ENCODE measurements around the gene TUFM.
"Not testable (repeated sequence)": the region's sequence is repeated elsewhere in the genome, so short reads cannot be mapped to it uniquely, and the experiment has no call there.

TUFM gene

DNA sequence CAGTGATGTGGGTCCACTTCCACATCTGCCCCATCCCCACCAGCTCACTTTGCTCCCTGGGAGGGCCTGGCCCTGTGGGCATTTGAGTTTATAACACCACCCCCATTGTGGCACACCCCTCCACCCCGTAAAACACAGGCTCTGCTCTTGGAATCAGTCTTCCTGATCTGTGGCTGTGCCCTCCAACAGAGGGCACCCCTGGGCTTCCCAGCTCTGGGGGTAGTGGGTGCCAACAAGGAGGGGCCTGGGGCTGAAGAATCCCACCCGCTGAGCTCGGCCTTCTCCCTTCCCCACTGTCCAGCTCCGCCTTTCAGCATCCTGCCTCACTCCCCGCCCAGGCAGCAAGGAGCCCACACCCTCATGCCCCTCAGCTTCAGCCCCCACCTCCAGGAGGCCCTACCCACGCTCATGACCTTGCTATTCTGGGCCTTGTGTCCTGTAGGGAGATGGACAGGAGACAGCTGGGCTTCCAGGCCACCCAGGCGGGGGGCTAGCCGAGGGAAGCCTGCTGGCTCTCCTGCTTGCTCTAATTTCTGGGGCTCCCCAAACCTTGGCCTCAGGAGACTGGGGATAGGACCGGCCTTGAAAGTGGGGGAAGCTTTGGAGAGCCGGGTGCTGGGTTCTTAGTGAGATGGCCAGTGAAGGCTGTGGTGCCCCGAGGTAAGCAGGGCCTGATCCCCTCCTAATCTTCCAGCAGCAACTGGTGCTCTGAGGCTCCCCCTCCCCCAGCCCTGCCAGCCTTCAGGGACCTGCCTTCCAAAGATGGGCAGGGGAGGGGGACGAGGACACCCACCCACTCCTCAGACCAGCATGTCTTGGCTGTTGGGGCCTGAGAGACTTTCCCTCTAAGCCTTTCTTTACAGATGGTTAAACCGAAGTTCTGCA is 29.2 kb upstream of the TUFM start:
- no peak for DNase-seq

- DNase-seq: no peak
These were observed 28.3 kb upstream of the TUFM start for GRCh38 chr16:28874406-28874805.

DNA sequence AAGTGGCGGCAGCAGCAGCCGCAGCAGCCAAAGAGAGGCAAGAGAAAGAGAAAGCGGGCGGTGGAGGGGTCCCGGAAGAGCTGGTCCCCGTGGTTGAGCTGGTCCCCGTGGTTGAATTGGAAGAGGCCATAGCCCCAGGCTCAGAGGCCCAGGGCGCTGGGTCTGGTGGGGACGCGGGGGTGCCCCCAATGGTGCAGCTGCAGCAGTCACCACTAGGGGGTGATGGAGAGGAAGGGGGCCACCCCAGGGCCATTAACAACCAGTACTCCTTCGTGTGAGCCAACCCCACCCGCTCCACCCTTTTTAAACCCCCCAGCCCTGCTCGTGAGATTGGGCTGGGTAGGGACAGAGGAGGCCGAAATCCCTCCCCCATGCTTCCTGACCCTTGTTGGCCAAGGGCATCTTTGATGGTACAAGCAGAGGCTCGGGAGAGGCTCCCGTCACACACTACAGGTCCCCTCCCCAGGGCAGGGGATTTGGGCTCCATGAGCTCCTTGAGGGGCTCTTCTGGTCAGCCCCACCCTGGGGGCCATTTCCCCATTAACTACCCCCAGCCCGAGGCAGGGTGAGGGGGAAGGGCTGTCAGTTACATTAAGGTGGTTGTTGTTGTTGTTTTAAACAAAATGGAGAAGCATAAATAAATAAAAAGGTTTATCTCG is 27.5 kb upstream of the TUFM start:
- peak; percentile 59 to 70 for DNase-seq

GRCh38 chr16:28872952-28873351 is 26.8 kb upstream of the TUFM start:
- DNase-seq: no peak

- no peak for DNase-seq
These were observed 23.1 kb upstream of the TUFM start for GRCh38 chr16:28869201-28869600.

- DNase-seq: not testable (repeated sequence)
These were observed 21.5 kb upstream of the TUFM start for GRCh38 chr16:28867646-28868045.

DNA sequence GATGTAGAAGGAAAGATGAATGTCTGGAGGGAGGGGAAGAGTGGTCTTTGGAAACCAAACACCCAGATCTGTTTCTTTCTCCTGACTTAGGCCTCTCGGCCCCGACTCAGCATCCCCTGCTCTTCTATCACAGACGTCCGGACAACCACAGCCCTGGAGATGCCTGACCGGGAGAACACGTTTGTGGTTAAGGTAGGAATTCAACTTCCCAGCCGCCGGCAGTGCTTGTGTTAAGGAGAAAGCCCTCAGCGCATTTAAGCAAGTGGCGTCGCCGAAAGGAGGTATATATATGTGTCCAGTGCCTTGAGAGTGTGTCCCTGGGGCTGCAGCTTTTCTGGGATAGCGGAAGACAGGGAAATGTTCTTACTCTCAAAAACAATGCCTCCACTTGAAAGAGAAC is 21.1 kb upstream of the TUFM start:
- DNase-seq: no peak

DNA sequence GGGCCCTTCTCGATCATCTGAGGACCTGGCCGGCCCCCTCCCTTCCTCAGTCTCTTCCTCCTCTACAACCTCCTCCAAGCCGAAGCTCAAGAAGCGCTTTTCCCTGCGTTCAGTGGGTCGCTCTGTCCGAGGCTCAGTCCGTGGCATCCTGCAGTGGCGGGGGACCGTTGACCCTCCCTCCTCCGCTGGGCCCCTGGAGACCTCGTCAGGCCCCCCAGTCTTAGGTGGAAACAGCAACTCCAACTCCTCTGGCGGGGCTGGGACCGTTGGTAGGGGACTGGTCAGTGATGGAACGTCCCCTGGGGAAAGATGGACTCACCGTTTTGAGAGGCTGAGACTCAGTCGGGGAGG is 20.3 kb upstream of the TUFM start:
- DNase-seq: no peak

GRCh38 chr16:28865722-28866453 is 19.7 kb upstream of the TUFM start:
- no peak for DNase-seq

GRCh38 chr16:28865001-28865688 is 19.0 kb upstream of the TUFM start:
- DNase-seq: no peak

DNA sequence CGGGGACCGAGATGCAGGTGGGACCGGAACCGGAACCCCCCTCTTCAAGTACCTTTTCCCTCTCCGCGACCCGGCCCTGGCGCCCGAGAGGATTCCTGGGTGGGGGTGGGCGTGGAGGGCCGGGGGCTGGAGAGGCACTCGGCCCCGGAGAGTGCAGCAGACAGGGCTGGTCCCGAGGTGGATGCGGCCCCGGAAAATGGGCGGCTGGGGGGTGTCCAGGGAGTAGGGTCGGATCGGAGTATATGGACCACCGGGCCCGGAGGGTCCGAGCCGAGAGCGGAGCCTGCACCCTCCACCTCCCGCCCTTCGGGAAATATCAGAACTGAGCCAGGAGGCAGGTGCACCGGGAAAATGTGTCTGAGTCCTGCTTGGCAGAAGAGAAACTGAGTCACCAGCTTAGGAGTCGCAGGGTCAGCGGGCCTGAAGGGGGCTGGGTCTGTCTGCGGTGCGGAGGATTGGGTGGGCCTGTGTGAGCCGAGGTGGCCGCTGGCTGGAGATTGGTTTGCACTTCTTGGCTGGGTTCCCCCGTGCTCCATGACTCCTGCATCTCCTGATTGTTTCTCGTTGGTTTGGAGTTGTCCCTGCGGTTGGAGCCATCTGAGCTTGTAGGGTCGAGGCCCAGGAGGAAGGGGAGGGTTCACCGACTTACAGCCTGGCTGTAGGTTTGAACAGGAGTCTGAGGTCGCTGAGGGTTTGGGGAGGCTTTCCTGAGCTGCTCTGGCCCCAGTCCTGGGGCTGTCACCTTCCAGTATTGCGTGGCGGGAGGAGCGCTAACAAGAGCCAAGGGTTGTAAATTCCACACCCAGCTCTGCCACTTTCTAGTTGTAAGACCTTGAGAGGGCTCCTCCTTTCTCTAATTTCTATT is 18.0 kb upstream of the TUFM start:
- no peak for DNase-seq

- DNase-seq: no peak
These were observed 13.2 kb upstream of the TUFM start for GRCh38 chr16:28859326-28859725.

DNA sequence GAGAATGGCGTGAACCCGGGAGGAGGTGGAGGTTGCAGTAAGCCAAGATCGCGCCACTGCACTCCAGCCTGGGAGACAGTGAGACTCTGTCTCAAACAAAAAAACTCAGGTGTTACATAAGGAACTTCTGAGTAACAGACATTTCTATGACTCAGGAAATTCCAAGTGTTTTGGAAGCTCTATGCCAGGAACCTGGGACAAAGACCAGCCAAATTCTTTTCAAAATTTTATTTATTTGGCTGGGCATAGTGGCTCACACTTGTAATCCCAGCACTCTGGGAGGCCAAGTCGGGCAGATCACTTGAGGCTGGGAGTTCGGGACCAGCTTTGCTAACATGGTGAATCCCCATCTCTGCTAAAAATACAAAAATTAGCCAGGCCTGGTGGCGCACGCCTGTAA is 12.3 kb upstream of the TUFM start:
- DNase-seq: no peak

- DNase-seq: peak in 1 of 2 experiments; percentile 27
These were observed 755 bp upstream of the TUFM start for GRCh38 chr16:28846933-28847273.

DNA sequence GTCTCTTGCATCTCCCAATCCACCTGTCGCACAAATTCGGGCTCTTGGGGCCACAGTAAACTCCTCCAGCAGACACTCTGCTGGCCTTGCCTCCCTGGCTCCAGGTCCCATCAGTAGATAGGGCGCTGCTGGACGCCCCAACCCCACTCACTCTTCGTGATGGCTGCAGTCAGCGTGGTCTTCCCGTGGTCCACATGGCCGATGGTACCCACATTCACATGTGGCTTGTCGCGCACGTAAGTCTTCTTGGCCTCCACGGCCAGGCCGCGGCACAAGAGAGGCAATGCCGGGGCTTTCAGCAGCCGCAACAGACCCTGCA is 428 bp downstream of the TUFM start:
- no peak for DNase-seq

- peak; percentile 31 to 51 for DNase-seq
These were observed 855 bp downstream of the TUFM start for GRCh38 chr16:28845293-28845692.

GRCh38 chr16:28844226-28844885 is 1.8 kb downstream of the TUFM start:
- DNase-seq: no peak

- no peak for DNase-seq
These were observed 2.4 kb downstream of the TUFM start for GRCh38 chr16:28843766-28844165.

- no peak for DNase-seq
These were observed 3.5 kb downstream of the TUFM start for GRCh38 chr16:28842696-28843095.

DNA sequence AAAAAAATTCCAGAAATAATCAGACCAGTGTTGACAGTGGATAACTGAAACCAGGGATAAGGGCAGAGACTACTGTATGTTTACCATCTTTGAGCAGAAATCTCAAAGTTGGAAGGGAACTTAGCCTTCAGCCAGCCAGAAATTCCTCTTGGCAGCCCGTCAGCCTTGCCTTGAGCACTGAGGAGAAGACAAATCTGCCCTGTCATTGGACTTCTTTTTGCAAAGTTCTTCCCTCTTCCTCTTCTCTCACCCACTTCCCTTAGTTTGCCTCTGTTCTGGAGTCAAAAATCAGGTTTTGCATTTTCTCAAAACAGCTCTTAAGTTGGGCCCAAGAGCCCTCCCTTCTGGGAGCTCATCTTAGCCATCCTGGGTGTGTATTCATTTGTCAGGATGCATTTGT is 6.2 kb downstream of the TUFM start:
- no peak for DNase-seq

- DNase-seq: no peak
These were observed 7.0 kb downstream of the TUFM start for GRCh38 chr16:28839004-28839639.

DNA sequence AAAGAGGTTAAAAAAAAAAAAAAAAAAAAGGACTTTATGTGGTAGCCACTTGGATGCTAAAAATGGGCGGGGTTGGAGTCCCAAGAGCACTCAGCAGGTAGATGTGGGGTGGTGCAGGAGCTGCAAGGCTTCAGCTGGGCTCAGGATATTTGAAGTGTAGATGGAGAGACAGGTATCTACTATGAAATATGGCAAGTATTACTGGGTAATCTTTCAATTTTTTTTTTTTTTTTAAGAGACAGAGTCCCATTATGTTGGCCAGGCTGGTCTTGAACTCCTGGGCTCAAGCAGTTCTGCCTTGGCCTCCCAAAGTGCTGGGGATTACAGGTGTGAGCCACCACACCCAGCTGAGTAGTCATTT is 7.6 kb downstream of the TUFM start:
- no peak for DNase-seq
